Esophagus squamous epithelium (tissue), 4 donors: ENCODE data around the gene TATDN3.
"Not testable (repeated sequence)": the region's sequence is repeated elsewhere in the genome, so short reads cannot be mapped to it uniquely, and the experiment has no call there.

ENCODE experiments used
- CTCF ChIP-seq, 6 experiments: fragments of 450-650 bp in 4 of 6; fragments of 200-600 bp in 2 of 6; sonication (generic) in 2 of 6; IDR thresholded peaks; one replicate each; pipeline ENCODE4 v1.5.1; 2016 to 2019; ENCODE audit warnings: antibody characterized with exemption in 6 of 6, mild to moderate bottlenecking in 4 of 6, moderate library complexity in 4 of 6
- POLR2A ChIP-seq, 4 donors: fragments of 450-650 bp; IDR thresholded peaks; one replicate each; pipeline ENCODE4 v1.6.1; 2017; ENCODE audit warnings: antibody characterized with exemption in 4 of 4, mild to moderate bottlenecking in 4 of 4, moderate library complexity in 3 of 4

DNA sequence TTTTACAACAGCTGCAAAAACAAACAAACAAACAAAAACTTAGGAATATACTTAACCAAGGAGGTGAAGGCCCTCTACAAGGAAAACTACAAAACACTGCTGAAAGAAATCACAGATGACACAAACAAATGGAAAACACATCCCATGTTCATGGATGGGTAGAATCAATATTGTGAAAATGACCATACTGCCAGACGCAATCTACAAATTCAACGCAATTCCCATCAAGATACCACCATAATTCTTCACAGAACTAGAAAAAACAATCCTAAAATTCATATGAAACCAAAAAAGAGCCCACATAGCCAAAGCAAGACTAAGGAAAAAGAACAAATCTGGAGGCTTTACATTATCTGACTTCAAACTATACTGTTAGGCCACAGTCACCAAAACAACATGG, 24.9 kb upstream of the TATDN3 start:
- not testable (repeated sequence) for TF ChIP-seq CTCF, POLR2A (IDR thresholded peaks at IDR 0.05)
